GM19193 (cell line): Measurements from ENCODE around the gene THG1L.

Experiments
- POLR2A ChIP-seq: IDR thresholded peaks from 4 replicates; pipeline ENCODE4 v1.6.1; 2011; ENCODE audit not compliant: insufficient read depth, insufficient read length; ENCODE audit errors: extremely low read depth

The THG1L gene

DNA sequence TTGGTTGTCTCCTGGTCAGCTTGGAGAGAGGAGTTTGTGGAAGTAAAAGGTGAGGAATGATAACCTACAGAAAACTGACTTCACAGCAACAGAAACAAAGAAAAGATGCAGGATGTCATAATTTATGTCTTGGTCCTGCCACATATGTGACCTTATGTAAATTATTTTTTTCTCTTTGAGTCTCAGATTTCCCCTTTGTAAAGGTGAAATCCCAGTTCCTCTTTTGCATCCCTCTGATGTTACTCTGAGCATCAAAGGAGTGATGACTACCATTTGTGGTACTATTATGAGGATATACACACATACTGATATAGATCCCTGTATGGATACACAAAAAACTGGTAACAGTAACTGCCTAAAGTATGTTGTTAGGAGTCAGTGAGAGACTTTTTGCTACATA lies 1.4 kb upstream of the THG1L start:
- TF ChIP-seq POLR2A = no peak

DNA sequence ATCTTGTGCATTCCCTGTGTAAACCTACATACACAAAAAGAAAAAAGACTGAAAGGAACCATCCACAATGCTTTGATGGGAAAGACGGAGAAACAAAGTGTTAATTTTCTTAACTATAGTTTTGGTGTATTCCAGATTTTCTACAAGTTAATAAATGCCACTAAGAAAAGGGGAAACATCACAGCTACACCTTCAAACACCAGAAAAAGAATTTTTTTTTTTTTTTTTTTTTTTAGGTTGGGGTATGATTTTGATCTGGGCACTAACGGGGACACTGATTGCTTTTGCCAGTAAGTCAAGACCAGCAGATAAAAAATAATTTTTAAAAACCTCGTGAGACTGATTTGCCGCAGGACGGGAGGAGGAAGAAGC lies 334 bp upstream of the THG1L start:
- TF ChIP-seq POLR2A = no peak

DNA sequence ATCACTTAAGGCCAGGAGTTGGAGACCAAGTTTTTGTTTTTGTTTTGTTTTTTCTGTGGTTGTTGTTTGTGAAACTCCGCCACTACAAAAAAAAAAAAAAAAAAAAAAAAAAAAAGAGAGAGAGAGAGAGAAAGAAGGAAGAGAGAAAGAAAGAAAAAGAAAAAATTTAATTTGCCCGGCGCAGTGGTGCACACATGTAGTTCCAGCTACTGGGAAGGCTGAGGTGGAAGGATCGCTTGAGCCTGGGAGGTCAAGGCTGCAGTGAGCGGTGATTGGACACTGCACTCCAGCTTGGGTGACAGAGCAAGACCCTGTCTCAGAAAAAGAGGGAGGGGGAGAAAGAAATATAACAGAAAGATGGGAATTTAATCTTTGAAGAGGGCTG lies 902 bp downstream of the THG1L start:
- no peak for TF ChIP-seq POLR2A

DNA sequence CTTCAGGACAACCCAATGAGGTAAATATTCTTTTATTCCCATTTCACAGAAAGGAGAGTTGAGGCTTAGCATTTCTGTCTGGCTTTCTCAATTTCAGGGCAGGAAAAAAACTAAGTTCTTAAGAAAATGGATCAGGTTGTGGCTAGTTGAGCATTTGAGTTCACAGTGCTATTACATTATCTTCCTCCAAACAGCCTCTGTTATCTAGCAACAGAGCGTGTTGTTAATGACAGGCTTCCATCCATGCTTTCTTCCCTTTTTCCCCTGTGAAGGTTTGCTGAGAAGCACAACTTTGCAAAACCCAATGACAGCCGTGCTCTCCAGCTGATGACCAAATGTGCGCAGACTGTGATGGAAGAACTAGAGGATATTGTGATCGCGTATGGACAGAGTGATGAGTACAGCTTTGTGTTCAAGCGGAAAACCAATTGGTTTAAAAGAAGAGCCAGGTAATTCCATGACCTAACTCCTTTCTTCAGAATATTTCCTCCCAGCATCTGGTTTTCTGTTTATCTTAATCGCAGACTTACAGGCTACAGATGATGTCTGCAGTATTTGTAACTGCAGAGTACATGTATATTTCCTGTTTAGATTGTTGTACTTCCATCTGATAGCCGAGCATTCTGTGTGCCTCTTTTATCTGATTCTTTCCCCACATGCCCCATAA lies 1.5 kb downstream of the THG1L start:
- no peak for TF ChIP-seq POLR2A

- TF ChIP-seq POLR2A = no peak
These were observed 3.2 kb downstream of the THG1L start for GRCh38 chr5:157734436-157734835.

- no peak for TF ChIP-seq POLR2A
These were observed 4.8 kb downstream of the THG1L start for GRCh38 chr5:157735991-157736390.

DNA sequence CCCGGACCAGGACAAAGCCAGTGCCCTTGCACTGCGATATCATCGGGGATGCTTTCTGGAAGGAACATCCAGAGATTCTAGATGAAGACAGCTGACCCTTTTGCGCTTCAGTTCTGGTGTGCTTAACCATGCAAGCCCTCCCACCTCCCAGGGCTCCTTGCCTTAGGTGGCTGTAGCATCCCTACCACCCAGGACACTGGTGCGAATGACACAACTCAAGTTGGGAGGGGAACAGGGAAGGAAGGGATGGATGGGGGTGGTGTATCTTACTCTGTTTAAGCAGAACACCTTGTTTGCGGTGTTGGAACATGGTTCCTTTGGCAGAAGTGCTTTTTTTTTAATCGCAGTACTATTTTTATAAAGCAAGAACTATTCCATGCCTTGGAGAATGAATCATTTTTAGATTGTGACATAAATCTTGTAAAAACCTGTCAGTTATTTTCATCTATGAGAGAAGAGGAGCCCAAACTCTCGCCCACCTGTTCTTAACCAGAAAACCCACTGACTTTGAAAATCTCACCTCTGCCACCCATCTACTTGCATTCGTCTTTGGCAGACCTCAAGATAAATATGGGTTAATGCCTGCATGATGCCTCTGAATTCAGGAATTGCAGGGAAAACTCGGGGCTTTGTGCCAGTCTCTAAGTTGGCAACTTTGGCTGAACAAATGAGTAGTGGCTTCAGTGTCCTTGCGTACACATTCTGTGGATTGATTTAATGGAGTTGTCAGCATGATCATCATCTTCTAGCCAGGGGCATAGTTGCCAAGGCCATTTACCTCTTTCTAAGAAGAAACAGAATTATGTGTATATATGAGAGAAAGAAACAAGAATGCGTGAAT lies 8.4 kb downstream of the THG1L start:
- TF ChIP-seq POLR2A = no peak

DNA sequence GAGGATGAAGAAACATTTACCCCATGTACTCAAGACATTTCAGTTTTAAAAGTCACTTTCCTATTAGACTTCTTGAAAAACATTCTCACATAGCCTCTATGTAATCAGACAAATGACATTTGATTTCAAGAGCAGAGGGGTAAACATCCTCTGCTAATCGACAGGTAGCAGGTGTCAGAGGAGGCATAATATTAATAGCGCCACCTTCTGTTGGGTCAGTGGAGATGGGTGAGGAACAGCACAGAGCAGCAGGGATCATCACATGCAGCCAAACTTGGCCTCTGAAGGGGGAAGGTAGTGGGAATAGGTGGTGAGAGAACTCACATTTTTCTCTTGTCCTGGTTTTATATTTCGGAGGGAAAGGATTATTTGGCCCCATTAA lies 9.0 kb downstream of the THG1L start:
- TF ChIP-seq POLR2A = no peak

DNA sequence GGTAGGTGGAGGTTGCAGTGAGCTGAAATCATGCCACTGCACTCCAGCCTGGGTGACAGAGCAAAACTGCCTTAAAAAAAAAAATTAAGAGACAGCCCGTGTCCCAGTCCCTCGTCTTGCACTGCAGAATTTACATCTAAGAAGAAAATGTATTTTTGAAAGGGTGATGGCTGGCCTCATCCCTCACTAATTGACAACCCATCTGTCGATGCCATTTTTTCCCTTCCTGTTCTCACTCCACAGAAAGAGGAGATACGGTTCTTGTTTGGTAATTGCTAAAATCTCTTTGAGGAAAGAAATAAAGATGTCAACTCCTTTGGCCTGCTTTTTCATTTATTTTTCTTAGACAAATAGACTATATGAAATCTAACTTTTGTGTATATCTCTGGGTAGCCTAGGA lies 9.9 kb downstream of the THG1L start:
- TF ChIP-seq POLR2A = no peak

DNA sequence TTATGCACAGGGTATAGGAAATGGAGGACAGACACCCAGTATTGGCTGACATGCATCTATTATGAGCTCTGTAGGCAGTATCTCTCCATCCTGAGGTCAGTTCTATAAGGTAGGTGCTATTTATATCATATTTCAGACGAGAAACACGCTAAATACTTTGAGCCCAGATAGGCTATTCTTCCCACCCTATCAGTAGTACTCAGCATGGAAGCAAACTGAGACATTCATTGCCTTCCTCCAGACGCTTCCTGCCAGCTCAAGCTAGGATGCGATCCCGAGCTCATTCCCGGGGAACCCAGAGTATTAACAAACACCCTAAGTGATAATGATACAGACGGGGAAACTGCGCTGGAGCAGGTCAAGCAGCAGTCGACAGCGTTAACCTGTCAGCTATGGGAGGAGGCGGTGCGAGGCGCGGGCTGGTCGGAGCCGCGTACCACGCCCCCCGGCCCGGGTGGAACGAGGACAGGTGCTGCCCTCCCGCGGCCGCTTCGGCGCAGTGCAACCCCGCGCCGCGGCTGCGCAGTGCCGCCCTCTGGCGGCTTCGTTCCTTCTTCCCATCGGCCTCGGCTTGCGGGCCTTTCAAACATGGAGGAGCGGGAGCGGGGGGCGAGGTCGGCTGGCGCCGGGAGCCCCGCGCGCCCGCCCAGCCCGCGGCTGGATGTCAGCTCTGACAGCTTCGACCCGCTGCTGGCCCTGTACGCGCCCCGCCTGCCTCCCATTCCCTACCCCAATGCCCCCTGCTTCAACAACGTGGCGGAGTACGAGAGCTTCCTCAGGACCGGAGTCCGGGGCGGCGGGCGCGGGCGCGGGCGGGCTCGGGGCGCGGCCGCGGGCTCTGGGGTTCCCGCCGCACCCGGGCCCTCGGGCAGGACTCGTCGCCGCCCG lies 12.2 kb downstream of the THG1L start, which contains the start of gene LSM11:
LSM11 (plus strand) TSS at position 550 of the 888 bp plus-strand sequence; CDS start at position 589, 39 bp downstream.
- peak; percentile 51 for TF ChIP-seq POLR2A

DNA sequence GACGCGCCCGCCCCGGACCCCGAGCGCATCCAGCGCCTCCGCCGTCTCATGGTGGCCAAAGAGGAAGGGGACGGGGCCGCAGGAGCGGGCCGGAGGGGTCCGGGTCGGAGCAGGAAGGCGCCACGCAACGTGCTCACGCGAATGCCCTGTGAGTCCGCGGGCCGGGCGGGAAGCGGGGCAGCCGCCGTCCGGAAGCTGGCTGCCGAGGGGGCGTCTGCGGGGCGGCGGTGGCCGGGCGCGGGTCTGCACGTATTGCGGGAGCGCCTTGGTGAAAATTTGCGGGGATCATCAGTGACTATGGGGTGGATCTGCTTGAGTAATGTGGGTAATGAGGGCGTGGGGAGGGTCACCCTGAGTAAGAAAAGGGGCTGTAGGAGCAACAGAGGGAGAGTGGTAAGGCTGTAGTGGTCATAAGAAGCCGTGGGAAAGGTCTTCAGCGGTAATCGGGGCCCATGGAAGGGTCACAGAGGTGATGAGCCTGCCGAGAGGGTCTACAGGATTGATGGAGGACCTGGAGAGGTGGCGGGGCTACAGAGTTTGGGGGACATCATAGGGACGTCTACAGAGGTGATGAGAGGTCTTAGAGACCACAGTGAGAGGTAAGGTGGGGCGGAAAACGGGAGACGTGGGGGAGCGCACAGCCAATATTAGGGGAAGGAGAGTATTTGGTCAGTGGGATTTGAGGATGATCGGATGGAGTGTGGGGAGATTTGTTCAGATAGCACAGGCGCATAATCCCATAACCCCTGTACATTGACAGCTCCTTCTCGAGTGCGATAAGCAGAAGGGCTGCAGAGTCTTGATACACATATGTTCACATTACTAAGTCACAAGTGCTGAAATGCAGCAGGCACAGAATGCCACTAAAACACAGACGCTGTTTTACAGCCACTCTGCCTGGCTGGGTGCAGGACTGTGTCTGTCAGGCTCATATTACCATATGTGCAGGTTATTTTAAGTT lies 13.1 kb downstream of the THG1L start:
- TF ChIP-seq POLR2A = no peak

DNA sequence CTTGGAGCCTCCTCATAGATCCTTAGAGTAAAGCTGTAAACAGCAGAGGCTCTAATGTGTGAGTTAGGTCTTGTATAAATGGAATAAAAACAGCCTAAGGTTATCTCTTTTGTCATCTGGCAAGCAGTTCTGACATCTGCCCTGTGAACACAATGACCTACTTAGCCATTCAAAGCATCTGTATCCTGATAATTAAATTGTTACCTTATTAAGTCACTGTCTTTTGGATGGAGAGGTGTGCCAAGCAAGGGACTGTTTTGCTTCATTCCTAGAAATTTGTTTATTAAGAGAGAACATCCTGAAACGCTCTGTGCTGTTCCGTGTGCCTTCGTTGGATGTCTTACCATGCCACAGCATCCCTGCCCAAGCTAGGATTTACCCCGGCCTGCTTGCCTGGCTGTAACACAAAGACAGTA lies 13.8 kb downstream of the THG1L start:
- no peak for TF ChIP-seq POLR2A

DNA sequence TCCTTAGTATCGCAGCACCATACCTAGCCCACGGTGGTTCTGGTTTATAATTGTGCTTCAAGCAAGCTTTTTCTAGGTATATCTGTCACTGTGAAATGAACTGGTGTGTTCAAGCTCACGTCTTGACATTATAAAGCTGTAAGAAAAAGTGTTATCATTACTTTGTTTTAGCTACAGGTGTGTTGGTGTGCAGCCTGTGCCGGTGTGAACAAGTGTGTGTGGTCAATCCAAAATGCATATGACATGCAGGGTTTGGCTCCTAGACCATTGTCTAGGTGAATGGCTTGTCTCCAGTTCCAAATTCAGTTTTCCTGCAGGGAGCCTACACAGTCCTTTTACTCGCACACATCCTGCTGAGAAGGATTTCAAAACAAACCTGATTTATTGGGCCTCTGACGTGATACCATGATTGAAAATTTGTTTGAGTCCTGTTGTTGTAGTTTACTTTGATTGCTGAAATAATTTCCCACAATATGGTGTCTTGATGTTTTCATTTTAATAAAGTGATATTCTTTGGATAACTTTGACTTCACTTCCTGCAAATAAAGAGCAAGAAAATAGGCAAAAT lies 16.0 kb downstream of the THG1L start:
- no peak for TF ChIP-seq POLR2A
